Measurements from ENCODE around the gene IRX4. TPM values are rescaled to one million over a fixed set of nuclear protein-coding genes. Genes with fewer than 3 reads are reported as not detected.
"Not testable (repeated sequence)": the region's sequence is repeated elsewhere in the genome, so short reads cannot be mapped to it uniquely, and the experiment has no call there.

The IRX4 gene
- polyA plus RNA-seq, 1 donor = 0.48 TPM

DNA sequence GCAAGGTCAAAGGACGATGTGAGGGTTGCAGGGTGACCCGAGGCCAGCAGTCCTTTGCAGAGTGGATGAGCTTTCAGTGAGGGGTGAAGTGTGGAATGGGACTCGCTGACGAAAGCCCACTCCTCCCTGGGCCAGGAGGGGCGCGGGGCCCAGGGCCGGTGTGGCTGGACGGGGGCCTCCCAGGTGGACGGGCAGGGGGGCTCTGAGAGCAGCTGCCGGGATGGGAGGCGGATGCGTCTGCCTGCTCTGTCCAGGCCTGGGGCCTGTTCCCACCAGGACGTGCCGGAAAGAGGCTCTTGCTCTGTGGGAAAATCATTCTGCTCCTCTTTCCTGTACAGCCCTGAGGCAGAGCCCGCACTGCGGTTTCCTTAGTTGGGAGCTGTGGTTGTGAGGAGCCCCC is 24.3 kb downstream of the IRX4 start:
- DNase-seq = no peak

- DNase-seq = no peak
Measured at GRCh38 chr5:1857256-1857600, 25.5 kb downstream of the IRX4 start.

- DNase-seq = no peak
Measured at GRCh38 chr5:1856596-1857255, 26.0 kb downstream of the IRX4 start.

DNA sequence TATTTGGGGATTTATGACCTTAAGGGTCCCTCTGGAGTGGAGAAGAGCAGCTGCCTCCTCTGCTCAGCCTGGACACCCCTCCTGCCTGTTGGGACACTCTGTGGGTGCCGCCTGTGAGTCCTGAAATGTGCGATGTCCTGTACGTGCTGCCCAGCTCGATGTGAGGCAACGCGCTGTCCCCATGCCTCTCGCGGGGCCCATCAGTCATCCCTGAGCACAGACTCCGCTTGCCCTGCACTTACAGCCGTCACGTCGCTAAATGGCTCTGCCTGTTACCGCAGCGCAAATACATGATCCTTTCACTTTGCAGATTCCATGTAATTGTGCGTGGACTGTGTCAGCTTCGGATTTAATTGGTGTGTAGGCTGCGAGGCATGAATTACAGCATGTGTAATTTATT is 27.1 kb downstream of the IRX4 start:
- DNase-seq = no peak

- no peak for DNase-seq
Measured at GRCh38 chr5:1855075-1855474, 27.6 kb downstream of the IRX4 start.

DNA sequence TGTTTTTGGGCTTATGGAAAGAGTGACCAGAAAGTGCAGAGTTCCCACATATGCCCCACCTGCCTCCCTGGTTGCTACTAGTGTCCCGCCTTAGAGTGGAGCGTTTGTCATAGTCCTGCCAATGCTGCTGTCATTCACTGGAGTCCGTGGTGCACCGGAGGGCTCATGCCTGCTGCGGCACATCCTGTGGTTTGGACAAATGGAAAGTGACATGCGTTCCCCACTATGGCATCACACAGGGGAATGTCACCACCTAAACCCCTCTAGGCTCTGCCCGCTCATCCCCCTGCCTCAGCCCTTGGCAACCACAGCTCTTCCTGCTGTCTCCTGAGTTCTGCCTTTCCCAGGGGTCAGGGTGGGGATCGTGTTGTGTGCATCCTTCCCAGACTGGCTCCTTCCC is 29.2 kb downstream of the IRX4 start:
- no peak for DNase-seq

DNA sequence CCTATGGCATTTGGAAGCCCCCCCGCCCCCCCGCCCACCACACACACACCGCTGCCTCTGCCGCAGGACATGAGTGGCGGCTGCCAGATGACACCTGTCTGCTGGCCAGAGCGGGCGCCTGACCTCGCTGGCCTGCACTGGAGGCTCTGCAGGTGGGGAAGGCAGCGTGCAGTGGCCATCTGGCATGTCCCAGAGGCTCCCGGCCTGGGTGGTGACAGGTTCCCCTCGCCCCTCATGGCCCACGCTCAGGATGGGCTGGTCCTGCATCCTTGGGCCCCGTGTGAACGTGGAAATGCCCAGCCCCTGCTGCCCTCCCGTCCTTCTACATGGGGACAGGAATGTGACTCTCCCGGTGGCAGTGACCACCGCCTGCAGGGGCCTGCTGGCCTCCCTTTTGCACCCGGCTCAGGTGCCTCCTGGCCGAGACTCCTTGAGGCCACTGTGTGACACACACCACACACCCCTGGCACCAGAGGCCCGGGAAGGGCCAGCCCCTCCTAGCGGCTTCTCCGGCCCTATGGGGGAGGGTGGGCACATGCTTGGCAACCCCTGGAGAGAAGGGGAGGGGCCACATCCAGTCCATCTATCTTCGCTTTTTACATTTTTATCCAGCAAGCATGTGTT is 30.3 kb downstream of the IRX4 start:
- no peak for DNase-seq

DNA sequence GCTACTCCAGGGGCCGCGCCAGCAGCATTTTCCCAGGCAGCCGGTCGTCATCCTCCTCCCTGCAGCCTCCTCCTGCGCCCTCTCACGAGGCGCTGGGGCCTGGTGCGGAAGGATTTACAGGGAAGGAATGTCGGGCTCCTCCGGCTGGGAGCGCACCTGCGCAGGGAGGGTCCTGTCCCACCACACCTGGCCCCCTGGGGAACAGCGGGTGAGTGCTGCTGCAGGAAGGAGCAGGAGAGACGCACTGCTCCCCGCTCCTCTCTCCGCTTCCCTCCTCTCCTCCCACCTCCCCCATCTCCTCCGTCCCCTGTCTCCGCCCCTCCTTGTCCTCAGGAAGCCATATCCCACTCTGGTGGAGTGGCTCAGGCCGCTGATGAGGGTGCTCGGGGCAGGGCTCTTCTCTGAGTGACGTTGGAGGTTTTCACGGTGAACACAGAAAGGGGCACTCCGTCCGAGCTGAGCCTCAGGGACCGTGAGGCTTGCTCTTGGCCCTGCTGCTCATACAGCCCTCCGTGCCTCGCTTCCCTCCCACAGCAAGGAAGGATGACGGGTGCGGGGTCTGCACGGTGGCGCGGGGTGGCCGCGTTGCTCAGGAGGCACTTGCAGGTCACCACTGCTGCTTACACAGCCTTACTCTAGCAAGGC is 31.3 kb downstream of the IRX4 start:
- DNase-seq = no peak

GRCh38 chr5:1850324-1851154 is 32.2 kb downstream of the IRX4 start:
- DNase-seq = no peak

- DNase-seq = no peak
Measured at GRCh38 chr5:1847611-1848010, 35.1 kb downstream of the IRX4 start.

DNA sequence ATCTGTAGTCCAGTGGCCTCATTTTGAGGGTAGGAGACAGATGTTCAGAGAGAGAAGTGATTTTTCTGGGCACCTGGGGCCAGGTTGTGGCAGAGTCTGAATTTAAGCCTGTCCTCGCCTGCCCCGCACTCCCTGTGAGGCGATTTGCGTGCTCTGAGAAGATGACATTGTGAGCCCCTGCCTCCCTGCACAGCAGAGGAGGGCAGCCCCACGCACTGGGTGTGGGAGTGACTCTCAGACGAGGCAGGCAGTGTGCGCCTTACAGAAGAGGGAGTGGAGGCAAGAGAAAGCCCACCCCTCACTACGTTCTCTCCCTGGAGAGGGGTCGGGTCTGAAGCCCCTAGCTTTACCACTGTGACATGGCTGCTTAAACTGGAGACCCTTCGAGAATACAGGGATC is 35.7 kb downstream of the IRX4 start:
- DNase-seq = no peak

DNA sequence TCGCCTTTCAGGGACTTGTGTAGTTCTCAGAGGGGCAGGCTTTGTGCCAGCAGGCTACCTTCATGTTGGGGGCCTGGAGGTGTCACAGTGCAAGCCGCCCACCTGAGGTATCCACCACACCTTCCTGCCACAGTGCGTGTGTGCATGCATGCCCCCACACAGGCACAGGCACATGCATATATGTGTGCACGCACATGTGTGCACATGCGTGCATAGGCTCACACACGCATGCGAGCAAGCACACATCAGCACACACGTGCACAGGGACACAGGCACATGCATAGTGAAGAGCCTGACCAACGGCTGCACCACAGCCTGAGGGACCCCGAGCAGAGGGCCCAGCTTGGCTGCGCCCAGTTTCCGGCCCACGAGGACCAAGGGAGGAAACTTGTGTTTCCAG is 36.1 kb downstream of the IRX4 start:
- DNase-seq = no peak

DNA sequence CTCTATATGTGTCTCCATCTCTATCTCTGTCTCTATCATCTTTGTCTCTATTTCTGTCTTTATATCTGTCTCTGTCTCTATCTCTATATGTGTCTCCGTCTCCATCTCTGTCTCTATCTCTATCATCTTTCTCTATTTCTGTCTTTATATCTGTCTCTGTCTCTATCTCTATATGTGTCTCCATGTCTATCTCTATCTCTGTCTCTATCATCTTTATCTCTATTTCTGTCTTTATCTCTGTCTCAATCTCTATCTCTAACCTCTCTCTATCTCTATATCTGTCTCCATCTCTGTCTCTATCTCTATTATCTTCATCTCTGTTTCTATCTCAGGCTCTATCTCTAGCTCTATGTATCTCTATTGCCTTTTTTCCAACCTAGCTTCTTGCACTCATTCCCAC is 37.0 kb downstream of the IRX4 start:
- DNase-seq = no peak

GRCh38 chr5:1844708-1845436 is 37.9 kb downstream of the IRX4 start:
- no peak for DNase-seq

GRCh38 chr5:1843761-1844160 is 39.0 kb downstream of the IRX4 start:
- not testable (repeated sequence) for DNase-seq

GRCh38 chr5:1842004-1842819 is 40.5 kb downstream of the IRX4 start:
- no peak for DNase-seq

- DNase-seq = peak; percentile 13
Measured at GRCh38 chr5:1840741-1841521, 41.8 kb downstream of the IRX4 start.

- no peak for DNase-seq
Measured at GRCh38 chr5:1840071-1840547, 42.6 kb downstream of the IRX4 start.

DNA sequence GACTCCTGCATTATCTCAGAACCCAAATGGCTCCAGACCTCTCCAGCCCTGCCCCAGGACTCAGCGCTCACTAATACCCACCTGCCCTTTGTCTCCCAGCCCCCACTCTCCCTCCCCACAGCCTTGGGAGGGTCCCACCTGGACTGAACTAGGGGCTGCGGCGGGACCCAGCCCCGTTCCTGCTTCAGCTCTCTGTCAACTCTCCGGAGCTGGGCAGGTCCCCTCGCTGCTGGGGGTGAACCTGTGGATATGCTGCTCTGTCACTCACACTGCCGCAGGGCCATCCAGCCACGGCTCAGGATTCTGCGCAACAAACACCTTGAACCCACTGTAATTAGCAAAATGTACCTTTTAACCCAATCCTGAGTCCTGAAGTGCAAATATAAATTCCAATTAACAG is 44.7 kb downstream of the IRX4 start:
- no peak for DNase-seq
